ENCODE data around the gene COL23A1. TPM values are rescaled to one million over a fixed set of nuclear protein-coding genes. Genes with fewer than 3 reads are reported as not detected.

The COL23A1 gene
- total and polyA plus RNA-seq, 2 of the 8 experiments (the other 6 are each of a cell fraction or from before 2014, with no cell fraction given): 3.1 to 4.7 TPM

- H4K91ac ChIP-seq (replicated peaks; ENCODE audit: insufficient read length, low read length): no peak overlapping the region
- H3K79me1 ChIP-seq (ENCODE audit: low read depth, low read length): no peaks in the 10 kb centered on the region
- H3K4me2 ChIP-seq (ENCODE audit: insufficient read depth in 1 of 2, low read depth in 2 of 2, low read length in 2 of 2): no peak overlapping the region
- H3K4ac ChIP-seq (replicated peaks; ENCODE audit: insufficient read length, low read depth, low read length): no peak overlapping the region
- H3K36me3 ChIP-seq (ENCODE audit: control insufficient read depth in 2 of 4, insufficient read depth in 4 of 4, low read length in 3 of 4): no peaks in the 10 kb centered on the region
- no peak overlapping the region for H2BK15ac ChIP-seq (ENCODE audit: low read length)
- H2AK5ac ChIP-seq (ENCODE audit: low read depth, low read length): no peak overlapping the region
- ChIA-PET POLR2A (ENCODE audit: partially characterized antibody) (interaction anchor here (0.6 to 0.7 kb wide), 2 partner anchors 18 to 39 kb away, joined by 3 read pairs; no protein-coding TSS in a partner anchor), CTCF (ENCODE audit: partially characterized antibody) (no interaction called here)
- TF ChIP-seq TAF7 (optimal IDR thresholded peaks at IDR 0.05; ENCODE audit: borderline replicate concordance, low read depth, low read length): no peak
- TF ChIP-seq CREB1 (IDR thresholded peaks at IDR 0.05): no peak
- TF ChIP-seq CTBP2 (IDR thresholded peaks at IDR 0.05; ENCODE audit: borderline replicate concordance, insufficient read depth, insufficient read length, low read length): no peak
- no peak for TF ChIP-seq MAX (IDR thresholded peaks at IDR 0.05)
- TF ChIP-seq BRCA1 (IDR thresholded peaks at IDR 0.05; ENCODE audit: low read depth, low read length): no peak
- no peak for TF ChIP-seq BCL11A (IDR thresholded peaks at IDR 0.05; ENCODE audit: low read depth in 2 of 2, low read length in 2 of 2)
- TF ChIP-seq TEAD4 (IDR thresholded peaks at IDR 0.05; ENCODE audit: low read depth, low read length): no peak
- no peak for TF ChIP-seq TCF12 (IDR thresholded peaks at IDR 0.05; ENCODE audit: low read depth, low read length)
- TF ChIP-seq SP2 (IDR thresholded peaks at IDR 0.05; ENCODE audit: low read length): no peak
- no peak for TF ChIP-seq MAFK (IDR thresholded peaks at IDR 0.05; ENCODE audit: low read depth, low read length)
- H3K9me3 ChIP-seq (ENCODE audit: insufficient read depth in 2 of 2, low read depth in 1 of 2, low read length in 1 of 2): no peaks in the 10 kb centered on the region
- no peak for DNase-seq (ENCODE audit: low read depth in 1 of 2, low spot score in 2 of 2)
- H3K27ac ChIP-seq (ENCODE audit: low read depth, low read length): no peak overlapping the region
- H4K5ac ChIP-seq (ENCODE audit: insufficient read length, low read depth, low read length): no peak overlapping the region
- no peak overlapping the region for H3K4me3 ChIP-seq (ENCODE audit: extremely low read depth in 1 of 4, insufficient read depth in 2 of 4, low read depth in 3 of 4, low read length in 4 of 4)
- H2BK12ac ChIP-seq (ENCODE audit: low read depth, low read length): no peak overlapping the region
- 89% methylated on average over 19 of the region's 19 CpGs; no CpG with 5 or more reads in 1 of the 2 experiments for WGBS, 2 experiments (ENCODE audit: extremely low coverage in 1 of 2, insufficient coverage in 1 of 2, insufficient read length in 1 of 2, insufficient replicate concordance in 2 of 2, low coverage in 1 of 2, low lambda C conversion rate in 2 of 2, missing lambda C conversion rate in 1 of 2)
- no peaks in the 10 kb centered on the region; a peak in 1 of 7 replicates for H3K27me3 ChIP-seq (replicated peaks in 1 of 4; ENCODE audit: control insufficient read depth in 3 of 4, extremely low read depth in 1 of 4, insufficient read depth in 3 of 4, low read length in 3 of 4)
- H2BK5ac ChIP-seq (ENCODE audit: low read depth, low read length): no peak overlapping the region
- FAIRE-seq: no peak
- H3K9ac ChIP-seq (replicated peaks in 1 of 4; ENCODE audit: extremely low read depth in 1 of 4, low read depth in 3 of 4, low read length in 3 of 4): no peak overlapping the region
- H2BK120ac ChIP-seq (replicated peaks; ENCODE audit: low read depth, low read length): no peak overlapping the region
- H4K20me1 ChIP-seq (replicated peaks in 1 of 2; ENCODE audit: control insufficient read depth in 1 of 2, insufficient read depth in 2 of 2, low read length in 2 of 2): no peaks in the 10 kb centered on the region
- H2AFZ ChIP-seq (ENCODE audit: low read length): no peak overlapping the region
- no peak overlapping the region for H3K56ac ChIP-seq (replicated peaks; ENCODE audit: insufficient read length, low read depth, low read length)
- peaks cover 0 to 3% (median 1%) of the 10 kb centered on the region in 4 experiments; a peak in 3 of 7 replicates for H3K4me1 ChIP-seq (replicated peaks in 1 of 4; ENCODE audit: control insufficient read depth in 3 of 4, insufficient read depth in 4 of 4, low read length in 3 of 4)
- no peak overlapping the region for H2BK20ac ChIP-seq (ENCODE audit: low read length)
- no peaks in the 10 kb centered on the region for H3K79me2 ChIP-seq (ENCODE audit: control insufficient read depth in 1 of 2, insufficient read depth in 2 of 2, low read length in 2 of 2)
- no peak overlapping the region for H3K18ac ChIP-seq (ENCODE audit: extremely low read depth, low read length)
- no peak overlapping the region for H3K23ac ChIP-seq (ENCODE audit: insufficient read length)
- no peak overlapping the region for H3K14ac ChIP-seq (ENCODE audit: insufficient read length)
- H3K23me2 ChIP-seq (ENCODE audit: low read depth, low read length): no peaks in the 10 kb centered on the region
- no peak overlapping the region for H4K8ac ChIP-seq (ENCODE audit: extremely low read depth, insufficient read depth, low read length)
Observed at GRCh38 chr5:178256746-178257145, 333.4 kb downstream of the COL23A1 start.

All from H1 (cell line).